Measurements from ENCODE around the gene GRM7.

- TF ChIP-seq CTCF (IDR thresholded peaks at IDR 0.05 in 4 of 5, conservative IDR thresholded peaks at IDR 0.05 in 1 of 5) (no peak), POLR2A (IDR thresholded peaks at IDR 0.05) (no peak)
Measured at GRCh38 chr3:7637694-7638093, 776.8 kb downstream of the GRM7 start.

Measured in gastrocnemius medialis (tissue), 4 donors.